ENCODE measurements around the gene TMED9. TPM values are rescaled to one million over a fixed set of nuclear protein-coding genes. Genes with fewer than 3 reads are reported as not detected.
A peak's percentile ranks its signal among the peaks of the same experiment; 100 is the strongest.

The TMED9 gene
- total RNA-seq, 1 donor from 2014 or later: 372 TPM

DNA sequence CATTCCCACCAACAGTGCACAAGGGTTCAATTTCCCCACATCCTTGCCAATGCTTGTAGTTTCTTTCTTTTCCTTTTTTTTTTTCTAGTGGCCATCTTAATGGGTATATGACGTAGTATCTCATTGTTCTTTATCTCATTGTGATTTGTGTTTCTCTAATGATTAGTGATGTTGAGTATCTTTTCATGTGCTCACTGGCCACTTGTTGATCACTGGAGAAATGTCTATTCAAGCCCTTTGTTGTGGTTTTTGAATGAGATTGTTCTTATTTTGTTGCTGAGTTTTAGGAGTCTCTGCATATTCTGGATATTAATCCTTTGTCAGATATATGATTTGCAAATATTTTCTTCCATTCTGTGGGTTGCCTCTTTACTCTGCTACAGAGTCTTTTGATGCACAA lies 1.6 kb upstream of the TMED9 start:
- peaks cover 22% of the 10 kb centered on the region for H4K20me1 ChIP-seq (ENCODE audit: insufficient read depth, low read length)
- peaks cover 6% of the 10 kb centered on the region for H3K4me1 Mint-ChIP-seq (ENCODE audit: low read depth, unreplicated experiment)
- H3K9ac ChIP-seq (ENCODE audit: low read length): no peak overlapping the region
- H2AFZ ChIP-seq (ENCODE audit: low read depth, low read length): no peak overlapping the region
- no peak overlapping the region for H3K4me2 ChIP-seq (ENCODE audit: low read length)
- no peak overlapping the region for H3K27ac ChIP-seq (ENCODE audit: low read depth, low read length)
- no peak overlapping the region for H3K4me3 Mint-ChIP-seq (ENCODE audit: unreplicated experiment)
- H3K27ac Mint-ChIP-seq (ENCODE audit: unreplicated experiment): no peak overlapping the region
- peaks cover 6% of the 10 kb centered on the region for H3K4me1 ChIP-seq (ENCODE audit: insufficient read depth, low read length)
- peaks cover 3% of the 10 kb centered on the region for H3K9me3 Mint-ChIP-seq (ENCODE audit: unreplicated experiment)
- H3K4me3 ChIP-seq (ENCODE audit: insufficient read depth, low read depth, low read length): no peak overlapping the region
- no peaks in the 10 kb centered on the region for H3K9me3 ChIP-seq (ENCODE audit: insufficient read depth, low read depth, low read length)
- H3K27me3 ChIP-seq (ENCODE audit: insufficient read depth, low read length): peaks cover 13% of the 10 kb centered on the region
- FAIRE-seq (no peak), DNase-seq (ENCODE audit: low read depth) (no peak)
- peaks cover 28% of the 10 kb centered on the region for H3K79me2 ChIP-seq (ENCODE audit: insufficient read depth, low read length)
- peaks cover 21% of the 10 kb centered on the region for H3K36me3 ChIP-seq (ENCODE audit: insufficient read depth, low read length)
- peaks cover 14% of the 10 kb centered on the region for H3K36me3 Mint-ChIP-seq (ENCODE audit: low read depth, unreplicated experiment)
- H3K27me3 Mint-ChIP-seq (ENCODE audit: low read depth, unreplicated experiment): peaks cover 41% of the 10 kb centered on the region
- no peak for TF ChIP-seq CTCF (IDR thresholded peaks at IDR 0.05; ENCODE audit: insufficient read depth, low read depth, low read length)
- TF ChIP-seq EZH2 (IDR thresholded peaks at IDR 0.05; ENCODE audit: insufficient read depth, low read length): no peak

DNA sequence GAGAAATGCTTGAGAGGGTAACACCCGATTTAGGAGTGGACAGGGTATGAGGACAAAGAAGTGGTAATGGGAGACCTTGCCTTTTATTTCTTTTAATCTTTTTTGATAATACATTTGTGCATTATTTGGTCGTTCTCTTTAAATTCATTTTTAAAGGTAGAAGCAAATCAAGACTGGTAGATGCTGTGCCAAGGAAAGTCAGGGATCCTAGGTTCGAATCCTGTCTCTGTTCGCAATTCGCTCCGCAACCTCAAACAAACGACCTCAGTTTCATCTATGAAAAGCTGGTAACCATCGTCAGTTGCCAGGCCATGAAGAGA lies 353 bp upstream of the TMED9 start:
- no peak for DNase-seq (ENCODE audit: low read depth)
- Histone ChIP-seq H3K27me3 (ENCODE audit: insufficient read depth, low read length) (peaks cover 13% of the 10 kb centered on the region), H2AFZ (ENCODE audit: low read depth, low read length) (peak overlapping the region; percentile 80), H3K4me1 (ENCODE audit: insufficient read depth, low read length) (peaks cover 6% of the 10 kb centered on the region), H3K9ac (ENCODE audit: low read length) (peak overlapping the region; percentile 98), H3K79me2 (ENCODE audit: insufficient read depth, low read length) (peaks cover 28% of the 10 kb centered on the region), H3K27ac (ENCODE audit: low read depth, low read length) (no peak overlapping the region), H3K36me3 (ENCODE audit: insufficient read depth, low read length) (peaks cover 29% of the 10 kb centered on the region), H3K9me3 (ENCODE audit: insufficient read depth, low read depth, low read length) (no peaks in the 10 kb centered on the region), H4K20me1 (ENCODE audit: insufficient read depth, low read length) (peaks cover 33% of the 10 kb centered on the region), H3K4me2 (ENCODE audit: low read length) (peak overlapping the region; percentile 86), H3K4me3 (ENCODE audit: insufficient read depth, low read depth, low read length) (peak overlapping the region; percentile 96)
- Mint-ChIP-seq H3K4me3 (ENCODE audit: unreplicated experiment) (peak overlapping the region; percentile 99), H3K36me3 (ENCODE audit: low read depth, unreplicated experiment) (peaks cover 22% of the 10 kb centered on the region), H3K27me3 (ENCODE audit: low read depth, unreplicated experiment) (peaks cover 31% of the 10 kb centered on the region), H3K27ac (ENCODE audit: unreplicated experiment) (peak overlapping the region; percentile 63), H3K9me3 (ENCODE audit: unreplicated experiment) (no peaks in the 10 kb centered on the region), H3K4me1 (ENCODE audit: low read depth, unreplicated experiment) (peaks cover 11% of the 10 kb centered on the region)
- FAIRE-seq: no peak
- TF ChIP-seq CTCF (IDR thresholded peaks at IDR 0.05; ENCODE audit: insufficient read depth, low read depth, low read length): no peak
- no peak for TF ChIP-seq EZH2 (IDR thresholded peaks at IDR 0.05; ENCODE audit: insufficient read depth, low read length)

- DNase-seq (ENCODE audit: low read depth): no peak
- peaks cover 11% of the 10 kb centered on the region for H3K4me1 Mint-ChIP-seq (ENCODE audit: low read depth, unreplicated experiment)
- peaks cover 28% of the 10 kb centered on the region for H3K79me2 ChIP-seq (ENCODE audit: insufficient read depth, low read length)
Measured at GRCh38 chr5:177592905-177593304, 902 bp downstream of the TMED9 start.

More at GRCh38 chr5:177592905-177593304, 902 bp downstream of the TMED9 start:
- Histone ChIP-seq H3K27ac (ENCODE audit: low read depth, low read length) (peak overlapping the region; percentile 91), H2AFZ (ENCODE audit: low read depth, low read length) (no peak overlapping the region), H3K4me1 (ENCODE audit: insufficient read depth, low read length) (peaks cover 6% of the 10 kb centered on the region), H3K4me3 (ENCODE audit: insufficient read depth, low read depth, low read length) (peak overlapping the region; percentile 96), H3K9ac (ENCODE audit: low read length) (peak overlapping the region; percentile 98), H3K27me3 (ENCODE audit: insufficient read depth, low read length) (peaks cover 13% of the 10 kb centered on the region), H3K9me3 (ENCODE audit: insufficient read depth, low read depth, low read length) (no peaks in the 10 kb centered on the region), H3K4me2 (ENCODE audit: low read length) (peak overlapping the region; percentile 86), H4K20me1 (ENCODE audit: insufficient read depth, low read length) (peaks cover 33% of the 10 kb centered on the region), H3K36me3 (ENCODE audit: insufficient read depth, low read length) (peaks cover 29% of the 10 kb centered on the region)
- peak overlapping the region; percentile 99 for H3K4me3 Mint-ChIP-seq (ENCODE audit: unreplicated experiment)
- no peak for FAIRE-seq
- peak overlapping the region; percentile 99 for H3K27ac Mint-ChIP-seq (ENCODE audit: unreplicated experiment)
- H3K9me3 Mint-ChIP-seq (ENCODE audit: unreplicated experiment): no peaks in the 10 kb centered on the region
- H3K27me3 Mint-ChIP-seq (ENCODE audit: low read depth, unreplicated experiment): peaks cover 26% of the 10 kb centered on the region
- peaks cover 26% of the 10 kb centered on the region for H3K36me3 Mint-ChIP-seq (ENCODE audit: low read depth, unreplicated experiment)
- TF ChIP-seq CTCF (IDR thresholded peaks at IDR 0.05; ENCODE audit: insufficient read depth, low read depth, low read length) (no peak), EZH2 (IDR thresholded peaks at IDR 0.05; ENCODE audit: insufficient read depth, low read length) (no peak)

Measured in astrocyte (in vitro differentiated cells and primary cell).